Measurements from ENCODE around the gene SLC7A7.
"Not testable (repeated sequence)": the region's sequence is repeated elsewhere in the genome, so short reads cannot be mapped to it uniquely, and the experiment has no call there.

The SLC7A7 gene

DNA sequence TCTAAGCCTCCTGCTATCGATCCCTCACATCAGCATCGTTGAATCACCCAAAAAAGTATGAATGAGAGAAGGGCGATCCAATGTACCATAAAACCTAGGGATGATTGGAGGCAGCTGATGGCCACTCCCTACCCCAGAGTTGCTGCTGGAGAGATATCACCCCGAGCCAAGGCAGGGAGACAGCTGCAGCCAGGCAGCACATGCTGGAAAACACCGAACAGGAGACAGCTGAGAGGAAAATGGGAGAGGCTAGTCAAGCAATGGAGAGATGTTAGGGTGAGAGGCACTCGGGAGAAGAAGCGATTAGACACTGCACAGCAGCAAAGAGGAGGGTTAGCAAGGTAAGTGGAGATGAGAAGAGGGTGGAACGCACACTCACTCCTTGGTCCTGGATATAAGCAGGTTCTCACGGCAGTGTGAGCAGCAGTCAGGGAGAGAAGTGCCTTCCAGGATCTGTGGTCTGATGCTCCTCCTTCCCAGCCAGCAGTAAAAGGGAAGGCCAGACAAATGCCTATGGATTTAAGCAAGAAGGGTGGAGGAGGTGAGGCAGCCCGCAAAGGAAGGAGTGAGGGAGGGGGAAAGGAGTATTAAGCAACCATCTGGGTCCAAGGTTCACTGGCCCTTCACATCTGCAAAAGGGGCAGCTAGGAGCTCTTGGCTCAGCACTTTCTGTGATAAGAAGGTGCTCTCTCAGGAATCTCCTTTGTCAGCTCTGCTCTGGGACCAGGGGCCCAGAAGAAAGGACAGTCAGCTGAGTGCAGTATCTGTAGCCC lies at the start of gene SLC7A7:
SLC7A7 (minus strand) TSS at position 495 of the 773 bp plus-strand sequence. CDS start 2,037 bp downstream, outside the sequence.
- H3K27me3 ChIP-seq (ENCODE audit: control insufficient read depth, insufficient read depth, low read length): no peaks in the 10 kb centered on the region

DNA sequence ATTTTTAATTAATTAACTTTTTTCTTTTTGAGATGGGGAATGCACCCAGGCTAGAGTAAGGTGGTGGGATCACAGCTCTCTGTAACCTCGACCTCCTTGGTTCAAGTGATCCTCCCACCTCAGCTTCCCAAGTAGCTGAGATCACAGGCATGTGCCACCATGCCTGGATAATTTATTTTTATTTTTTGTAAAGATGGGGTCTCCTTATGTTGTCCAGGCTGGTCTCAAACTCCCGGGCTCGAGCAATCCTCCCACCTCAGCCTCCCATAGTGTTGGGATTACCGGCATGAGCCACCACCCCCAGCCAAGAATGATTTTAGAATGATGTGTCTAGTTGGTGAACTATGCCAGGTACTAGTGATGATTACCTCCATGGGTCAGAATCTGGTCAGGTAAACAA lies 49.7 kb upstream of the SLC7A7 start:
- no peak overlapping the region for H3K4me3 ChIP-seq (ENCODE audit: low read length)
- H3K27me3 ChIP-seq (ENCODE audit: control insufficient read depth, insufficient read depth, low read length): no peaks in the 10 kb centered on the region
- H3K4me1 ChIP-seq (ENCODE audit: control insufficient read depth, insufficient read depth, low read length): no peaks in the 10 kb centered on the region
- H3K36me3 ChIP-seq (ENCODE audit: control insufficient read depth, insufficient read depth, low read length): no peaks in the 10 kb centered on the region
- H3K9ac ChIP-seq (ENCODE audit: low read length): no peak overlapping the region
- no peak overlapping the region for H3K27ac ChIP-seq (ENCODE audit: low read depth, low read length)

More for the DNA sequence above, at the start of gene SLC7A7:
- no peak within 1 kb of the TSS for H3K9ac ChIP-seq (ENCODE audit: low read length)
- no peaks in the 10 kb centered on the region for H3K36me3 ChIP-seq (ENCODE audit: control insufficient read depth, insufficient read depth, low read length)
- H3K27ac ChIP-seq (ENCODE audit: low read depth, low read length): no peak within 1 kb of the TSS
- H3K4me1 ChIP-seq (ENCODE audit: control insufficient read depth, insufficient read depth, low read length): no peaks in the 10 kb centered on the region
- peak within 1 kb of the TSS; percentile 11 for H3K4me3 ChIP-seq (ENCODE audit: low read length)

DNA sequence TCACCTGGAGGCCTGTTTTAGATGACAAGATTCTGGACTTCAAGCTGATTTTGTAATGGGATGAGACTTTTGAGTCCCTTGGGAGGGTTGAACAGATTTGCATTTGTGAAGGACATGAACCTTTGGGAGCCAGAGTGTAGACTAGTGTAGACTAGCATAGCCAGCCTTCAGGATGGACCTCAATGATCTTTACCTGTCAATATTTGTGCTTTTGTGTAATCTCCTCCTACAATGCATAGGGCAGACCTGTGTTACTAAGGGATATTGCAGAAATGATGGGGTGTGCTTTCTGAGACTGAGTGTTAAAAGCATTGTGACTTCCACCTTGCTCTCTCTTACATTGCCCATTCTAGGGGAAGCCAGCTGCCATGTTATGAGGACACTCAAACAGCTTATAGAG lies 46.4 kb upstream of the SLC7A7 start:
- H3K27me3 ChIP-seq (ENCODE audit: control insufficient read depth, insufficient read depth, low read length): no peaks in the 10 kb centered on the region

DNA sequence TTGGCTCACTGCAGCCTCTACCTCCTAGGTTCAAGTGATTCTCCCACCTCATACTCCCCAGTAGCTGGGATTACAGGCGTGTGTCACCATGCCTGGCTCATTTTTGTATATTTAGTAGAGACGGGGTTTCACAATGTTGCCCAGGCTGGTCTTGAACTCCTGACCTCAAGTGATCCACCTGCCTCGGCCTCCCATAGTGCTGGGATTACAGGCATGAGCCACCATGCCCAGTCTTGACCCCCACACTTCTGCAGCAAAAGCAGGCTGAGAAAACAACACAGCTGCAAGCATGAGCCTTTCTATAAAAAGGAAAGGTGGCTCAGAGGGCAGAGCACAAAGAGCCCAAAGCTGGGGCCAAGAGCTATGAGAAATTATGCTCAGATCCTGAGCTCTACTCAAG lies 45.1 kb upstream of the SLC7A7 start:
- H3K9ac ChIP-seq (ENCODE audit: low read length); H3K27me3 ChIP-seq (ENCODE audit: control insufficient read depth, insufficient read depth, low read length); H3K4me3 ChIP-seq (ENCODE audit: low read length); H3K36me3 ChIP-seq (ENCODE audit: control insufficient read depth, insufficient read depth, low read length); H3K4me1 ChIP-seq (ENCODE audit: control insufficient read depth, insufficient read depth, low read length); H3K27ac ChIP-seq (ENCODE audit: low read depth, low read length): not testable (repeated sequence)

More for the DNA sequence above, 46.4 kb upstream of the SLC7A7 start:
- H3K9ac ChIP-seq (ENCODE audit: low read length): no peak overlapping the region
- H3K4me3 ChIP-seq (ENCODE audit: low read length): no peak overlapping the region
- H3K27ac ChIP-seq (ENCODE audit: low read depth, low read length): no peak overlapping the region
- H3K4me1 ChIP-seq (ENCODE audit: control insufficient read depth, insufficient read depth, low read length): no peaks in the 10 kb centered on the region
- H3K36me3 ChIP-seq (ENCODE audit: control insufficient read depth, insufficient read depth, low read length): no peaks in the 10 kb centered on the region

DNA sequence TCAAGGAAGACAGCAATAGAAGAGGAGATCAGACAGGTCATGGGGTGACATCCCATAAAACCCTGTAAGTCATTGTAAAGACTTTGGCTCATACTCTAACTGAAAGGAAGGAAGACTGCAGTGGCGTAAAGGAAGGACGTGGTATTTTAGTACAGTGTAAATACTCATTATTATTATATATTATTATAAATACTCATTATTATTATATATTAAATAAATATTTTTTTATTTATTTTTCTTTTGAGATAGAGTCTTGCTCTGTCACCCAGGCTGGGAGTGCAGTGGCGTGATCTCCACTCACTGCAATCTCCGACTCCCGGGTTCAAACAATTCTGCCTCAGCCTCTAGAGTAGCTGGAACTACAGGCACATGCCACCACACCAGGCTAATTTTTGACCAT lies 41.2 kb upstream of the SLC7A7 start:
- Histone ChIP-seq H3K9ac (ENCODE audit: low read length) (no peak overlapping the region), H3K27ac (ENCODE audit: low read depth, low read length) (no peak overlapping the region), H3K4me1 (ENCODE audit: control insufficient read depth, insufficient read depth, low read length) (peaks cover 6% of the 10 kb centered on the region), H3K4me3 (ENCODE audit: low read length) (no peak overlapping the region), H3K27me3 (ENCODE audit: control insufficient read depth, insufficient read depth, low read length) (no peaks in the 10 kb centered on the region), H3K36me3 (ENCODE audit: control insufficient read depth, insufficient read depth, low read length) (no peaks in the 10 kb centered on the region)

DNA sequence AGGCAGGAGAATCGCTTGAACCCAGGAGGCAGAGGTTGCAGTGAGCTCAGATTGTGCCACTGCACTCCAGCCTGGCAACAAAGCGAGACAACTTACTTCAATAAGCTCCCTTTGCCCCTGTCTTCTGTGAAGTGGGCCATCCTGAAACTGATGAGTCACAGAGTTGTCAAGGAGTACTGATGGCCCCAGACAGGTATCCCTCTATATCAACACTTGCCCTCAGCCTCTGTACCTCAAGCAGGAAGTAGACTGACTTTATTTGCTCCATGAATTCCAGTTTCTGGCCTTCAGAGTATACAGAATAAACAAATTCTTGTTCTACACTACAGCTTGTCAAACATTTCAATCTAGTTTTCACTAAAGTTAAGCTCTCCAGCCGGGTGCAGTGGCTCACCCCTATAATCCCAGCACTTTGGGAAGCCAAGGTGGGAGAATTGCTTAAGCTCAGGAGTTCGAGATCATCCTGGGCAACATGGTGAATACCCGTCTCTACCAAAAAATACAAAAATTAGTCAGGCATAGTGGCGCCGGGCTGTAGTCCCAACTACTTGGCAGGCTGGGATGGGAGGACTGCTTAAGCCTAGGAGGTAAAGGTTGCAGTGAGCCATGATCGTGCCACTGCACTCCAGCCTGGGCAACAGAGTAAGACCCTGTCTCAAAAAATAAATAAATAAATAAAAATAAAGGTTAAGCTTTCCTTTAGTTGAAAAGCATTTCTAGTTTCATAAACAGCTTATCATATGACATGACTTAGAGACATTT lies 39.9 kb upstream of the SLC7A7 start:
- Histone ChIP-seq H3K27me3 (ENCODE audit: control insufficient read depth, insufficient read depth, low read length) (no peaks in the 10 kb centered on the region), H3K4me3 (ENCODE audit: low read length) (no peak overlapping the region), H3K9ac (ENCODE audit: low read length) (no peak overlapping the region), H3K27ac (ENCODE audit: low read depth, low read length) (no peak overlapping the region), H3K4me1 (ENCODE audit: control insufficient read depth, insufficient read depth, low read length) (peaks cover 19% of the 10 kb centered on the region), H3K36me3 (ENCODE audit: control insufficient read depth, insufficient read depth, low read length) (no peaks in the 10 kb centered on the region)

DNA sequence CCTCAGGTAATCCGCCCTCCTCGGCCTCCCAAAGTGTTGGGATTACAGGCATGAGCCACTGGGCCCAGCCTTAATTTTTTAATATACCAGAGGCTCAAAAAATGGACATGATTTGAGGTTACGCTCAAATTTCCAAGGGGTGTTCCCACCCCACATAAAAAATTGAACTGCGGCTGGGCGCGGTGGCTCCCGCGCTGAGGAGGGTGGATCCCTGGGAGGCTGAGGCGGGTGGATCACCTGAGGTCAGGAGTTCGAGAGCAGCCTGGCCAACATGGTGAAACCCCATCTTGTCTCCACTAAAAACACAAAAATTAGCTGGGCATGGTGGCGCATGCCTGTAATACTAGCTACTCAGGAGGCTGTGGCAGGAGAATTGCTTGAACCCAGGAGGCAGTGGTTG lies 39.1 kb upstream of the SLC7A7 start:
- H3K36me3 ChIP-seq (ENCODE audit: control insufficient read depth, insufficient read depth, low read length); H3K4me3 ChIP-seq (ENCODE audit: low read length): not testable (repeated sequence)
- peaks cover 27% of the 10 kb centered on the region for H3K4me1 ChIP-seq (ENCODE audit: control insufficient read depth, insufficient read depth, low read length)

DNA sequence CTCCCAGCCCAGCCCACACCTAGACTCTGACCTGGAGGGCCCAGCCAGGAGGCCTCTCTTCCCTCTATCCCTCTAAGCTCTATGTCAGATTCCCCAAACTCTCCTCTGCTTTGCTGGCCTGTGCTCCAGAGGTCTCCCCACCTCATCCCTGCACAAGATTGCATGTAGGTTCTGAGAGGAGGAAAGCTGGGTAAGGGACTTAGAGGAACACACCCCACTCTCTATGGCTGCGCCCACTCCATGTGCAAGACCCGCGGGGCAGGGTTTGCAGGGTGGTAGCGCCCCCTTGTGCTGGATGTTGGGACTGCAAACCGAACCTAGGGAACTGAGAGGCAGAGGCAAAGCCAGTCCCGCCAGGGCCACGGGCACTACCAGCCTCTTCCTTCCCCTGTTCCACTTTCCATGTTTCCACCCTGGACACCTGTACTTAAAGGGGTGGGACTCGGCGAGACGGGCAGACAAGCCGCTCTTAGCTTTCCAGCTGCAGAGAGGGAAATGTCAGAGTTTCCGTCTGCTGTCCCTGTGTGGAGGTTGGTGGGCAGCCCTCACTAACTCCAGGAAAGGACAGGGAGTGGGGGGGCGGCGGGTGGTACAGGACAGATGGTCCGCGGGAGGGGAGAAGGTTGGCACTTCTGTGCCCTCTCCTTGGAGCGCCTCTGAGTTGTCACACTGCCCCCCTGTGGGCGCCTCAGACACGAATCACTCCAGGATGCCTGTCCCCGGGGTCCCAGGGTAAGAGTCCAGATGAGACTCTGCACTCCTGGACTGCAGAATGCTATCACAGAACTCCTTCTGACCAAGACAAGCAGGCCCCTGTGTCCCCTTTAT lies 37.9 kb upstream of the SLC7A7 start:
- no peaks in the 10 kb centered on the region for H3K36me3 ChIP-seq (ENCODE audit: control insufficient read depth, insufficient read depth, low read length)
- H3K27me3 ChIP-seq (ENCODE audit: control insufficient read depth, insufficient read depth, low read length): no peaks in the 10 kb centered on the region
- H3K27ac ChIP-seq (ENCODE audit: low read depth, low read length): peak overlapping the region; percentile 33
- H3K4me1 ChIP-seq (ENCODE audit: control insufficient read depth, insufficient read depth, low read length): peaks cover 37% of the 10 kb centered on the region
- H3K9ac ChIP-seq (ENCODE audit: low read length): peak overlapping the region; percentile 57
- peak overlapping the region; percentile 73 for H3K4me3 ChIP-seq (ENCODE audit: low read length)

More for the DNA sequence above, 39.1 kb upstream of the SLC7A7 start:
- H3K9ac ChIP-seq (ENCODE audit: low read length); H3K27ac ChIP-seq (ENCODE audit: low read depth, low read length); H3K27me3 ChIP-seq (ENCODE audit: control insufficient read depth, insufficient read depth, low read length): not testable (repeated sequence)

DNA sequence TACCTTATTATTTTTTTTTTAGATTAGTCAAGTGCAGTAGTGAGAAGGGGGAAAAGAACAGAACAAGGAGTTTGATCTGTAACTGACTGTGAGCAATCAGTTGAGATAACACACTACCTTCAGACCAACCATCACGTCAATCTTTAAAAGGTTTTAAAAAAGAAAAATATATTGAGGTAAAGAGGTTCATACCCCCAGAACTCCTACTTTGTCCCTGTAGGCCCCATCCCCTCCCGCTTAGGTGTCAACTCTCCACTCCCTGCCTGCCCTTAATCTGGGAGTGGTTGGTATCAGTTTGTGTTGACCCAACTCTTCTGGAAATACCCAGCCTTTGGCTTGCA lies 37.3 kb upstream of the SLC7A7 start:
- Histone ChIP-seq H3K4me1 (ENCODE audit: control insufficient read depth, insufficient read depth, low read length) (peaks cover 43% of the 10 kb centered on the region), H3K9ac (ENCODE audit: low read length) (no peak overlapping the region), H3K27ac (ENCODE audit: low read depth, low read length) (no peak overlapping the region), H3K4me3 (ENCODE audit: low read length) (no peak overlapping the region), H3K27me3 (ENCODE audit: control insufficient read depth, insufficient read depth, low read length) (no peaks in the 10 kb centered on the region), H3K36me3 (ENCODE audit: control insufficient read depth, insufficient read depth, low read length) (no peaks in the 10 kb centered on the region)

DNA sequence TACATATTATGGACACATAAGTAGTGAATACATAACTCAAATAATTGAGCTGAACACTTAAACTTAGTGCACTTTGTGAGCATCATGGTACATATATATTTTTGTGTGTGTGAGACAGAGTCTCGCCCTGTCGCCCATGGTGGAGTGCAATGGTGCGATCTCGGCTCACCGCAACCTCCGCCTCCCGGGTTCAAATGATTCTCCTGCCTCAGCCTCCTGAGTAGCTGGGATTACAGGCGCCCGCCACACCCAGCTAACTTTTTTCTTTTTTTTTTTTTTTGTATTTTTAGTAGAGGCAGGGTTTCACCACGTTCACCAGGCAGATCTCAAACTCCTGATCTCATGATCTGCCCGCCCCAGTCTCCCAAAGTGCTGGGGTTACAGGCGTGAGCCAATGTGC lies 36.9 kb upstream of the SLC7A7 start:
- H3K4me3 ChIP-seq (ENCODE audit: low read length); H3K27ac ChIP-seq (ENCODE audit: low read depth, low read length); H3K36me3 ChIP-seq (ENCODE audit: control insufficient read depth, insufficient read depth, low read length); H3K27me3 ChIP-seq (ENCODE audit: control insufficient read depth, insufficient read depth, low read length); H3K9ac ChIP-seq (ENCODE audit: low read length): not testable (repeated sequence)
- H3K4me1 ChIP-seq (ENCODE audit: control insufficient read depth, insufficient read depth, low read length): peaks cover 44% of the 10 kb centered on the region

DNA sequence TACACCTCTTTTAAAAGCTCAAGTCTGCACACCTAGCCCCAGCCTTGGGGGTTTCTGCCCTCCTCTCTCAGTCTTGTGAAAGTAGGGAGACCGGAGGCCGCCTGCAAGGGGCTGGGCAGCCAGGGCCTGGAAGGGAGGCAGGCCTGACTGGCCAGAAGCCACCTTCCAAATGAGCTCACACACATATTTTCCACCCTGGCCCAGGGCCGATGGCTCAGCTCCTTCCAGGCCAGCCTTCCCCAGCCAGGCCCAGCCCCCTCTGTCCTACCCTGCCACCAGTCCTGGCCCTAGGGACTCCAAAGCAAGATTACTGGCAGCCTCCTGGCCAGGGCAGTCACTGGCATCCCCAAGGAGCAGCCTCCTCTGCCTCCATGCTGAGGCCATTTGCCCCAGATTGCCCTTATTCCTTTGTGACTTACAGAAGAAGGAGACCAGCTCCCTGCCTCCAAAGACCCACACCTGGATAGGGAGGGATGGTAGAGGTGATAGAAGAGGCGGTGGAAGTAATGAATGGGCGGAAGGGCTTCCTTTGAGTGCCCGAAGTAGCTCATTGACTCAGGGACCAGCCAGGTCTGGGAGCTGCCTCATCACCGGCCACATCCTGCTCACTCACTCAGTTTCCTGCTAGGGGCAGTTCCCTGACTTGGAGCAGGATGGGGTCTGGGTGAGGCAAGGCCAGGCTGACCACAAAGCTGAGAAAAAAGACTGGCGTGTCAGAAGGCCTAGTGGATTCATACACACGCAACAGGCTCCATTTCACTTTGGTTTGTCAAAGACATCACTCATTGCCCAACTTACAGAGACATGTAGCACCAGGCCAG lies 35.9 kb upstream of the SLC7A7 start:
- H3K4me3 ChIP-seq (ENCODE audit: low read length): peak overlapping the region; percentile 1
- no peak overlapping the region for H3K9ac ChIP-seq (ENCODE audit: low read length)
- peaks cover 53% of the 10 kb centered on the region for H3K4me1 ChIP-seq (ENCODE audit: control insufficient read depth, insufficient read depth, low read length)
- peak overlapping the region; percentile 90 for H3K27ac ChIP-seq (ENCODE audit: low read depth, low read length)
- no peaks in the 10 kb centered on the region for H3K27me3 ChIP-seq (ENCODE audit: control insufficient read depth, insufficient read depth, low read length)
- H3K36me3 ChIP-seq (ENCODE audit: control insufficient read depth, insufficient read depth, low read length): peaks cover 7% of the 10 kb centered on the region
